ENCODE measurements around the gene GPAM.
"Not testable (repeated sequence)": the region's sequence is repeated elsewhere in the genome, so short reads cannot be mapped to it uniquely, and the experiment has no call there.

The GPAM gene

GRCh38 chr10:112126901-112127300 is 56.7 kb downstream of the GPAM start:
- DNase-seq: no peak

DNA sequence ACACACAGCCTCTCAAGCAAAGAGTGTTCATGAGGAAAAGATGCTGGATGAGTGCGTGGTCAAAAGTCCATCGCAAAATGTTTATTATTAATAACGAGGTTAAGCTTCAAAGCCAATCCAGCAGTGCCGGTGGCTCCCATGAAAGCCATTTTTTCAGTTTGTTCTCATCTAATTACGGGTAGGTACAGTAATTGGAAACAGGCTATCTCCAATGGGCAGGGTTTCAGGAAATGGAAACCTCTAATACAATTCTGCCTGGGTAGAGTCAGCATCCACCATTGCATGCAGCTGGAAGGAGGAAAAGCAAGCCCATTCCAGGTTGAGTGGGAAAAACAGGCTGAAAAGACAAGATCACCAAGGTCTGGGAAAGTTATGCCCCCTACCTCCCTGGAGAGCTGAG is 57.4 kb downstream of the GPAM start:
- DNase-seq: no peak

- DNase-seq: no peak
Measured at GRCh38 chr10:112124866-112125265, 58.7 kb downstream of the GPAM start.

DNA sequence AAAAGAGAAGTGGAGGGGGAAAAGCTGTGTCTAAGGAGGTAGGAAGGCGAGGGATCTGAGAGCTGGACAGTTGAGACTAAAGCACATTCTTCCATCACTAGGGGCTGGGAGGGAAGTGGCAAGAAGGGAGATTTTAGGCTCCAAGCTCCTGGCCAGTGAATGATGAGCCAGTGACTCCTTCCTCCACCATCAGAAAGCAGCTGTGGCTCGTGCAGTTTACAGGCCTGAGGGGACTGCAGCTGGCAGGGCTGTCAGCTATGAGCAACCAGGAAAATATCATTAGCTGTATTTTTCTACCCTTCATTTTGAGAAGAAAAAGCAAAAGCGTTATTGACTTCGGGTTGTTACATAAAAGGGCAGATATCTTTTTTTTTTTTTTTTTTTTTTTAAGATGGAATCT is 60.7 kb downstream of the GPAM start:
- DNase-seq: no peak

GRCh38 chr10:112120491-112120890 is 63.1 kb downstream of the GPAM start:
- DNase-seq: no peak

- DNase-seq: peak; percentile 59
Measured at GRCh38 chr10:112115781-112116385, 67.7 kb downstream of the GPAM start.

DNA sequence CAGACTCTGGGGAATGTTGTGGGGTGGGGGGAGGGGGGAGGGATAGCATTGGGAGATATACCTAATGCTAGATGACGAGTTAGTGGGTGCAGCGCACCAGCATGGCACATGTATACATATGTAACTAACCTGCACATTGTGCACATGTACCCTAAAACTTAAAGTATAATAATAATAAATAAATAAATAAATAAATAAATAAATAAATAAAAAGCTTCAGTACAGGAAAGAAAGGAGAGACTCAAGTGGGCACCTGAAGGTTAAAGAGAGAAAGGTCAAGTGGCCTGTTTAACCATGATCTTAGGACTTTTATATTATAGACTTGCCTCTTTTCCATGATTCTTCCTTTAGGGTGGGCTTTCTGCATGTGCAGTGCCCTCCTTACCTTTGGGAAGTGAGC is 73.8 kb downstream of the GPAM start:
- not testable (repeated sequence) for DNase-seq
